ENCODE measurements around the gene ST3GAL4.

The ST3GAL4 gene

GRCh38 chr11:126360049-126360446, 4.6 kb downstream of the ST3GAL4 start:
- Histone ChIP-seq H3F3A (ENCODE audit: low read depth) (no peaks in the 10 kb centered on the region), H3K9me2 (replicated peaks; ENCODE audit: low read depth, low read length) (no peaks in the 10 kb centered on the region), H3K4me1 (ENCODE audit: insufficient read depth, low read length, poor library complexity, severe bottlenecking) (peaks cover 66% of the 10 kb centered on the region), H4K20me1 (ENCODE audit: insufficient read depth, low read length, poor library complexity, severe bottlenecking) (peaks cover 26% of the 10 kb centered on the region), H3K79me2 (ENCODE audit: insufficient read depth, low read length) (peaks cover 85% of the 10 kb centered on the region), H3K9ac (ENCODE audit: low read depth, low read length, poor library complexity, severe bottlenecking) (peak overlapping the region; percentile 88), H3K4me2 (ENCODE audit: low read depth, low read length, poor library complexity, severe bottlenecking) (peak overlapping the region; percentile 86), H2AFZ (ENCODE audit: low read length) (no peak overlapping the region), H3K27me3 (ENCODE audit: insufficient read depth, low read length, poor library complexity, severe bottlenecking) (no peaks in the 10 kb centered on the region), H3K9me3 (ENCODE audit: insufficient read depth, low read depth, low read length) (no peaks in the 10 kb centered on the region), H3K4me3 (ENCODE audit: low read length, poor library complexity, severe bottlenecking) (peak overlapping the region; percentile 18), H3K36me3 (ENCODE audit: insufficient read depth, low read length) (no peaks in the 10 kb centered on the region)
- no peak for TF ChIP-seq CTCF (conservative IDR thresholded peaks at IDR 0.05; ENCODE audit: low read length)
- no peak for TF ChIP-seq EZH2phosphoT487 (IDR thresholded peaks at IDR 0.05; ENCODE audit: borderline replicate concordance)

GRCh38 chr11:126361400-126361799, 5.9 kb downstream of the ST3GAL4 start:
- Histone ChIP-seq H4K20me1 (ENCODE audit: insufficient read depth, low read length, poor library complexity, severe bottlenecking) (peaks cover 28% of the 10 kb centered on the region), H3K4me2 (ENCODE audit: low read depth, low read length, poor library complexity, severe bottlenecking) (peak overlapping the region; percentile 35), H3K27me3 (ENCODE audit: insufficient read depth, low read length, poor library complexity, severe bottlenecking) (no peaks in the 10 kb centered on the region), H3K4me3 (ENCODE audit: low read length, poor library complexity, severe bottlenecking) (no peak overlapping the region), H3K79me2 (ENCODE audit: insufficient read depth, low read length) (peaks cover 86% of the 10 kb centered on the region), H2AFZ (ENCODE audit: low read length) (no peak overlapping the region), H3F3A (ENCODE audit: low read depth) (no peaks in the 10 kb centered on the region), H3K9me3 (ENCODE audit: insufficient read depth, low read depth, low read length) (no peaks in the 10 kb centered on the region), H3K9me2 (replicated peaks; ENCODE audit: low read depth, low read length) (no peaks in the 10 kb centered on the region), H3K36me3 (ENCODE audit: insufficient read depth, low read length) (no peaks in the 10 kb centered on the region), H3K9ac (ENCODE audit: low read depth, low read length, poor library complexity, severe bottlenecking) (no peak overlapping the region), H3K4me1 (ENCODE audit: insufficient read depth, low read length, poor library complexity, severe bottlenecking) (peaks cover 64% of the 10 kb centered on the region)
- TF ChIP-seq CTCF (conservative IDR thresholded peaks at IDR 0.05; ENCODE audit: low read length): no peak
- no peak for TF ChIP-seq EZH2phosphoT487 (IDR thresholded peaks at IDR 0.05; ENCODE audit: borderline replicate concordance)

GRCh38 chr11:126362879-126363655, 7.6 kb downstream of the ST3GAL4 start:
- H3K36me3 ChIP-seq (ENCODE audit: insufficient read depth, low read length): no peaks in the 10 kb centered on the region
- TF ChIP-seq EZH2phosphoT487 (IDR thresholded peaks at IDR 0.05; ENCODE audit: borderline replicate concordance) (no peak), CTCF (conservative IDR thresholded peaks at IDR 0.05; ENCODE audit: low read length) (no peak)
- no peak overlapping the region for H2AFZ ChIP-seq (ENCODE audit: low read length)
- no peaks in the 10 kb centered on the region for H3K27me3 ChIP-seq (ENCODE audit: insufficient read depth, low read length, poor library complexity, severe bottlenecking)
- H3K4me1 ChIP-seq (ENCODE audit: insufficient read depth, low read length, poor library complexity, severe bottlenecking): peaks cover 60% of the 10 kb centered on the region
- peak overlapping the region; percentile 24 for H3K9ac ChIP-seq (ENCODE audit: low read depth, low read length, poor library complexity, severe bottlenecking)
- H3K9me3 ChIP-seq (ENCODE audit: insufficient read depth, low read depth, low read length): no peaks in the 10 kb centered on the region
- peak overlapping the region; percentile 51 for H3K4me2 ChIP-seq (ENCODE audit: low read depth, low read length, poor library complexity, severe bottlenecking)
- no peak overlapping the region for H3K4me3 ChIP-seq (ENCODE audit: low read length, poor library complexity, severe bottlenecking)
- peaks cover 86% of the 10 kb centered on the region for H3K79me2 ChIP-seq (ENCODE audit: insufficient read depth, low read length)
- no peaks in the 10 kb centered on the region for H3K9me2 ChIP-seq (replicated peaks; ENCODE audit: low read depth, low read length)
- peaks cover 21% of the 10 kb centered on the region for H4K20me1 ChIP-seq (ENCODE audit: insufficient read depth, low read length, poor library complexity, severe bottlenecking)
- H3F3A ChIP-seq (ENCODE audit: low read depth): no peaks in the 10 kb centered on the region
